ENCODE data around the gene SEMA4D.

Gene SEMA4D

GRCh38 chr9:89329917-89330316, 168.0 kb downstream of the SEMA4D start:
- no peak for TF ChIP-seq CTCF (IDR thresholded peaks at IDR 0.05; ENCODE audit: low read depth, low read length, missing control alignments)
- no peak for DNase-seq (ENCODE audit: extremely low read depth, low read depth)
- no peak overlapping the region for H3K4me3 ChIP-seq (replicated peaks; ENCODE audit: low read depth, low read length)

- H3K4me3 ChIP-seq (replicated peaks; ENCODE audit: low read depth, low read length): no peak overlapping the region
- no peak for DNase-seq (ENCODE audit: extremely low read depth, low read depth)
- TF ChIP-seq CTCF (IDR thresholded peaks at IDR 0.05; ENCODE audit: low read depth, low read length, missing control alignments): no peak
Measured at GRCh38 chr9:89328064-89328463, 169.8 kb downstream of the SEMA4D start.

- no peak overlapping the region for H3K4me3 ChIP-seq (replicated peaks; ENCODE audit: low read depth, low read length)
- DNase-seq (ENCODE audit: extremely low read depth, low read depth): no peak
- TF ChIP-seq CTCF (IDR thresholded peaks at IDR 0.05; ENCODE audit: low read depth, low read length, missing control alignments): no peak
Measured at GRCh38 chr9:89325733-89326132, 172.2 kb downstream of the SEMA4D start.

GRCh38 chr9:89323390-89323789, 174.5 kb downstream of the SEMA4D start:
- TF ChIP-seq CTCF (IDR thresholded peaks at IDR 0.05; ENCODE audit: low read depth, low read length, missing control alignments): no peak
- no peak overlapping the region for H3K4me3 ChIP-seq (replicated peaks; ENCODE audit: low read depth, low read length)
- peak; percentile 60 for DNase-seq (ENCODE audit: extremely low read depth, low read depth)

GRCh38 chr9:89319015-89319905, 178.7 kb downstream of the SEMA4D start:
- no peak for DNase-seq (ENCODE audit: extremely low read depth, low read depth)
- peak overlapping the region; percentile 48 for H3K4me3 ChIP-seq (replicated peaks; ENCODE audit: low read depth, low read length)
- TF ChIP-seq CTCF (IDR thresholded peaks at IDR 0.05; ENCODE audit: low read depth, low read length, missing control alignments): no peak

GRCh38 chr9:89318123-89319014, 179.5 kb downstream of the SEMA4D start, which contains the start of gene SECISBP2:
Gene SECISBP2 (plus strand): TSS chr9:89318500. CDS start chr9:89318577, 77 bp downstream.
- TF ChIP-seq CTCF (IDR thresholded peaks at IDR 0.05; ENCODE audit: low read depth, low read length, missing control alignments): peak; percentile 71
- peak; percentile 94 for DNase-seq (ENCODE audit: extremely low read depth, low read depth)

More at GRCh38 chr9:89318123-89319014, 179.5 kb downstream of the SEMA4D start, which contains the start of gene SECISBP2:
- H3K4me3 ChIP-seq (replicated peaks; ENCODE audit: low read depth, low read length): peak within 1 kb of the TSS; percentile 48
